ENCODE results near the gene SUSD1. TPM values are rescaled to one million over a fixed set of nuclear protein-coding genes. Genes with fewer than 3 reads are reported as not detected.

Gene SUSD1
- total RNA-seq, 2 donors from 2014 or later: 13.1 to 24.0 TPM

DNA sequence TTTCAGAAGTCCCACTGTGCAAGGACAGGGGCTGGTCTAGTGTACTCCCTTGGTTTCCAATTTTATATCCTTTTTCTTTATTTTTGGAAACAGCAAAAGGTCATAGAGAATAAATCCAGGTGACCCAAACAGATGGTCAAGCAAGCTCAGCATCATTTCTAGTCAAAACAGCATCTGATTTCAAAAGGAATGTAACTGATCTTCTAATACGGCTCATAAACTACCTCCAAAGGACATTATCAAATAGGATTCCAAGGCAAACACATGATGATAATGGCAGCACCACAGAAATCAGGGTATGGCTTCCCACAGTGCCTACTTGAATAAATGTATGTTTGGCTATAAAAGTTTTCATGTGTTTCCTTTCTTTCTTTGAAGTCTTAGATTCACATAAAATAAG, 57.1 kb downstream of the SUSD1 start:
- ATAC-seq (ENCODE audit: insufficient number of reproducible peaks, low FRiP score, low read depth) (no peak), DNase-seq (ENCODE audit: low spot score) (no peak)
- Histone ChIP-seq H3K27me3 (replicated peaks; ENCODE audit: insufficient read depth) (no peaks in the 10 kb centered on the region), H3K9me3 (no peaks in the 10 kb centered on the region), H3K4me3 (no peak overlapping the region), H3K4me1 (ENCODE audit: control insufficient read depth in 1 of 2, low read depth in 2 of 2) (no peaks in the 10 kb centered on the region), H3K36me3 (peaks cover 8% of the 10 kb centered on the region), H3K27ac (no peak overlapping the region)
- TF ChIP-seq, protein P1, sequence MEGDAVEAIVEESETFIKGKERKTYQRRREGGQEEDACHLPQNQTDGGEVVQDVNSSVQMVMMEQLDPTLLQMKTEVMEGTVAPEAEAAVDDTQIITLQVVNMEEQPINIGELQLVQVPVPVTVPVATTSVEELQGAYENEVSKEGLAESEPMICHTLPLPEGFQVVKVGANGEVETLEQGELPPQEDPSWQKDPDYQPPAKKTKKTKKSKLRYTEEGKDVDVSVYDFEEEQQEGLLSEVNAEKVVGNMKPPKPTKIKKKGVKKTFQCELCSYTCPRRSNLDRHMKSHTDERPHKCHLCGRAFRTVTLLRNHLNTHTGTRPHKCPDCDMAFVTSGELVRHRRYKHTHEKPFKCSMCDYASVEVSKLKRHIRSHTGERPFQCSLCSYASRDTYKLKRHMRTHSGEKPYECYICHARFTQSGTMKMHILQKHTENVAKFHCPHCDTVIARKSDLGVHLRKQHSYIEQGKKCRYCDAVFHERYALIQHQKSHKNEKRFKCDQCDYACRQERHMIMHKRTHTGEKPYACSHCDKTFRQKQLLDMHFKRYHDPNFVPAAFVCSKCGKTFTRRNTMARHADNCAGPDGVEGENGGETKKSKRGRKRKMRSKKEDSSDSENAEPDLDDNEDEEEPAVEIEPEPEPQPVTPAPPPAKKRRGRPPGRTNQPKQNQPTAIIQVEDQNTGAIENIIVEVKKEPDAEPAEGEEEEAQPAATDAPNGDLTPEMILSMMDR (IDR thresholded peaks at IDR 0.05): no peak

DNA sequence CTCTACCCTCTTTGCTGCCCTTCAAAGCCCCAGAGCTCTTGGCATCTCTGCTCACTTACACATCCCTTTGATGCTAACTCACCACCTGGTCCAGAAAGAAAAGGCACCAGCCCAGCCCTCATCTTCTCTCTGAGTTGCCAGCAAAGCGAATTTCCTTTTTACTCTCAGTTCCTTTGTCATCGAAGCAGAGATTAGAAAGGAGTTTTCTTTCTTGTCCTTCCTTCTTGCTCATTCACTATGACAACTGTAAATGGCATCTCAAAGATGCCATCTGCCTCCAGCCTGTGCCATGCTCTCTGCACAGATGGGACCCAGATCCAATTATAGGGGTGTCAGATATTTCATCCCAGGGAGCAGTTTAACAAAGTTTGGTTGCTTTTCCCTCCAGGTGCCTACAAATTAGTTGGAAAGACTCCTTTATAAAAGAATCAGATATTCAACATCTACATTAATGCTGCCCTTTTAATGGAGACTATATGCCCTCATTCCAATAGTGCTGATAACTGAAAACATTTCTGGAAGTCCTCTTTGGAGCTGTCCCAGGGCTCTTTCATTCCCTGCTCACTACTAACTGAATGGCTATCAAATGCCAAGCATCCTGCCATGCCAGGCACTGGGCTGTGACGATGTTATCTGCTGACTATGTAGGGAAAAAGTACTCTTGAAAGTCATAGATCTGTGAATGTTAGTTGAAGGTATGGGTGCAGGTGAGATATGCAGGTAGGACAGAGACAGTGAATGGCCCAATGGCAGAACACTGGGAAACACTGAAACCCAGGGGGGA, 58.9 kb downstream of the SUSD1 start:
- TF ChIP-seq, protein P1 (IDR thresholded peaks at IDR 0.05): no peak
- Histone ChIP-seq H3K4me1 (ENCODE audit: control insufficient read depth in 1 of 2, low read depth in 2 of 2) (no peaks in the 10 kb centered on the region), H3K4me3 (no peak overlapping the region), H3K9me3 (no peaks in the 10 kb centered on the region), H3K27me3 (replicated peaks; ENCODE audit: insufficient read depth) (no peaks in the 10 kb centered on the region), H3K27ac (no peak overlapping the region), H3K36me3 (peaks cover 9% of the 10 kb centered on the region)
- ATAC-seq (ENCODE audit: insufficient number of reproducible peaks, low FRiP score, low read depth) (no peak), DNase-seq (ENCODE audit: low spot score) (no peak)

DNA sequence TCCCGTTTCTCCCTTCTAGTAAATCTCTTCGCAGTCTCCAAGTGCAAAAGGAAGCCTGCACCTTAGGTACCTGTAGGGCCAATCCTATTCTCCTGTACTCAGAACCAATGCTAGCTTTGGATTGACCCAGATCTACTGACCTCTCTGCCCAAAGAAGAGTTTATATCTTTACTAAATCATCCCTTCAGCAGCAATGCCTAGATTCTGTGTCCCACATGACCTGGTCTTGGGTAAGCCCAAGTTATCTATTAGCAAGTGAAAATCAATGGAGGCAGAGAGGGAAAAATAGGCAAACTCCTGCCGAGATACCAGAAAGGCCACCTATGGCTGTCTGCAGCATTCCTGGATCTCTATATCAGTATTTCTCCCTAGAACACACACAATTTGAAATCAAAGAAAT, 60.0 kb downstream of the SUSD1 start:
- Histone ChIP-seq H3K36me3 (peaks cover 4% of the 10 kb centered on the region), H3K27ac (no peak overlapping the region), H3K4me3 (no peak overlapping the region), H3K9me3 (no peaks in the 10 kb centered on the region), H3K4me1 (ENCODE audit: control insufficient read depth in 1 of 2, low read depth in 2 of 2) (no peaks in the 10 kb centered on the region), H3K27me3 (replicated peaks; ENCODE audit: insufficient read depth) (no peaks in the 10 kb centered on the region)
- TF ChIP-seq, protein P1 (IDR thresholded peaks at IDR 0.05): no peak
- no peak for DNase-seq (ENCODE audit: low spot score)
- no peak for ATAC-seq (ENCODE audit: insufficient number of reproducible peaks, low FRiP score, low read depth)

DNA sequence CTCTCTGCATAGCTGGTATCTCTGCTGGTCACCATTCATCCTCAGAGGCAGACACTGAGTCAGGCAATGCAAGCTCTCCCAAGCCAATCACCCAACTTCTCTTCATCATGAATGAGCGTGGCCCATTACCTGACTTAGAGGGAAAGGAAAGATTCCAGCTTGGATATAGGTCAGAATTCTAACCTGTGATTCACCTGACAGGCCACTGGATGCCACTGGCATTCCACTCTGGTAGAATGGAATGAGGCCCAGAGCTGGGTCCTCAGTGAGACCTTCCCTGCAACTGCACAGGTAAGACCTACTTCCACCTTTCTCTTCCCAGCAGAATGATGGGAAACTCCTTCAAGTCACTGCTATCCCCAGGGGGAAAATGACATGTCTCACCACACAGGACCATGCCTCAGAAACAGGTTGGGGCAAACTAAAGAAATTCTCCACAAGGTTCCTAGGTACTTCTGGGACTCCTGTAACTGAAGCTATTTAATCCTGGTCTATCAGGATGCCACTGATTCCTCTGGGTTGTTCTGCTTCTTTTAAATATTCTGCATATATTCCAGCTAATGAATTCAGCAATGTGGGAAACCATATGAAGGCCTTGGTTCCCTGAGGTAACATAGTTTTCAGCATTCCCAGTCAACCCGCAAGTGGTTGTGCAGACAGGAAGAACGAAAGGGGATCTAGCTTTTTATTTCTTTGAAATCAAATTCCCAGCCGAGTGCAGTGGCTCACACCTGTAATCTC, 62.0 kb downstream of the SUSD1 start:
- TF ChIP-seq, protein P1 (IDR thresholded peaks at IDR 0.05): no peak

DNA sequence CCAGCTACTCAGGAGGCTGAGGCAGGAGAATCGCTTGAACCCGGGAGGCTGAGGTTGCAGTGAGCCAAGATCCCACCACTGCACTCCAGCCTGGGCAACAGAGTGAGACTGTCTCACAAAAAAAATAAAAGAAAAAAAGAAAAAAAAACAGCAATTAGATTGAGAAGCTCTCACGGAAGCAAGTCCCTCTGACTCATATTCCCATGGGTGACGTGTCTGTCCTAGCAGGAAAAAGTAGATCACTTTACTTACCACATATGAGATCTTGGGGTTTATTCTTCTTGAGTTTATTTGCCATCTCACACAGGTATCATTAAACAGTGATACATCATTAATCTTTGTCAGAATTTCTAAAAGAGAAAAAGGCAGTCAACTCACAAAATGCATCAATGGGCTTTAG, 62.6 kb downstream of the SUSD1 start:
- H3K9me3 ChIP-seq: no peaks in the 10 kb centered on the region
- TF ChIP-seq, protein P1 (IDR thresholded peaks at IDR 0.05): no peak
- H3K27me3 ChIP-seq (replicated peaks; ENCODE audit: insufficient read depth): no peaks in the 10 kb centered on the region
- DNase-seq (ENCODE audit: low spot score) (no peak), ATAC-seq (ENCODE audit: insufficient number of reproducible peaks, low FRiP score, low read depth) (no peak)
- H3K36me3 ChIP-seq: peaks cover 4% of the 10 kb centered on the region
- H3K4me3 ChIP-seq: no peak overlapping the region
- H3K27ac ChIP-seq: no peak overlapping the region
- H3K4me1 ChIP-seq (ENCODE audit: control insufficient read depth in 1 of 2, low read depth in 2 of 2): no peaks in the 10 kb centered on the region

More for the DNA sequence above, 62.0 kb downstream of the SUSD1 start:
- Histone ChIP-seq H3K9me3 (no peaks in the 10 kb centered on the region), H3K4me3 (no peak overlapping the region), H3K27ac (no peak overlapping the region), H3K36me3 (peaks cover 4% of the 10 kb centered on the region), H3K27me3 (replicated peaks; ENCODE audit: insufficient read depth) (no peaks in the 10 kb centered on the region), H3K4me1 (ENCODE audit: control insufficient read depth in 1 of 2, low read depth in 2 of 2) (no peaks in the 10 kb centered on the region)
- ATAC-seq (ENCODE audit: insufficient number of reproducible peaks, low FRiP score, low read depth): no peak
- DNase-seq (ENCODE audit: low spot score): no peak
